NOMO-1 (cell line): ENCODE data around the gene TULP1.
"Not testable (repeated sequence)": the region's sequence is repeated elsewhere in the genome, so short reads cannot be mapped to it uniquely, and the experiment has no call there.

Experiments
- DNase-seq, 2 experiments: peaks; one replicate each; lab custom pipeline; 2025; ENCODE audit not compliant: unreplicated experiment in 2 of 2; lab: John Stamatoyannopoulos, UW

Gene TULP1

DNA sequence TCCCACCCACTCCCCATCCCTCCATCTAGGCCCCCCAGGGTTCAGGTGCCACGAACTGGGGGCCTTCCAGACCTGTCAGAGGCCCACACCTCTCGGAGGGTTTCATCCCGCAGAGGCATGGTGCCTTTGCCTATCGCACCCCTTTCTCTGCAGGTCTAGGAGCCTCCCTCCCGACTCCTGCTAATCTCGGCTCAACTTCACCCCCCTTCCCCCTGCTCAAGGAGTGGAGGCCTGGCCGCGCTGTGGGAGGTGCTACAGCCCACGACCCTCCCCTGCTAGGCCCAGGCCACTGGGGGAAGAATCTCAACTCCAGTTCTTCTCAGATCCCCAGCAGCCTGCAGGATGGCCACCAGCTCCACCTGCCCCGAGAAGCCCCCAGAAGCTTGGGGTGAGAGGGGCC, at the start of gene TULP1:
TSS of gene TULP1 (minus strand) at position 157 of the 400 bp plus-strand sequence. CDS start at position 119, 38 bp downstream.
- no peak for DNase-seq

DNA sequence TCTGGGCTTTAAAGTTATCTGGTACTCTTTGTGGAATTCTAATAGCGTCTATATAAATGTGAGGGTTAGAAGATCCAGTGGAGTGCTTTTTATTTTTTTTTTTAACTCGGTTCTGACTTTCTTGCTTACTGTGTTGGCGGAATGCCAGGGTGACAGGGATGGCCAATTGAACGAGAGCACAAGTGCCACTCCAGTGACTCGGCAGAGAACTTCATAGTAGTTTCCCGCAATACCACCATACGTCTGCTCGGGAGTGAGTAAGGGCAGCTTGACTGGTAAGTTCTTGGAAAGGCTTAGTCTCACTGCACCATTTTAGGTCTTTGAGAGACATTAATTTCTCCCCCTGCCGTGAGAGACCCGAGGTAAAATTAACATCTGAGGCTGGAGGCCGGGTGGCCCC, 49.4 kb upstream of the TULP1 start:
- no peak for DNase-seq

DNA sequence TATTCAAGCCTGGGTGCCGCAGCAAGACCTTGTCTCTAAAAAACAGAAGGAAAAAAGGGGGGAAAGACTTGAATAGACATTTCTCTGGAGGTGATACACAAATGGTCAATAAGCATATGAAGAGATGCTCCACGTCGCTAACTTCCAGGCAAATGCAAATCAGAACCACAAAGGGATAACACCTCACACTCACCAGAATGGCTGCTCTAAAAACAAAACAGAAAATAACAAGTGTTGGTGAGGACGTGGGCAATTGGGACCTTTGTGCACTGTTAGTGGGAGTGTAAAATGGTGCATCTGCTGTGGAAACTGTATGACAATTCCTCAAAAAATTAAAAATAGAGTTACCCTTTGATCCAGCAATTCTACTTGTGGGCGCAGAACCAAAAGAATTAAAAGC, 48.4 kb upstream of the TULP1 start:
- no peak for DNase-seq

DNA sequence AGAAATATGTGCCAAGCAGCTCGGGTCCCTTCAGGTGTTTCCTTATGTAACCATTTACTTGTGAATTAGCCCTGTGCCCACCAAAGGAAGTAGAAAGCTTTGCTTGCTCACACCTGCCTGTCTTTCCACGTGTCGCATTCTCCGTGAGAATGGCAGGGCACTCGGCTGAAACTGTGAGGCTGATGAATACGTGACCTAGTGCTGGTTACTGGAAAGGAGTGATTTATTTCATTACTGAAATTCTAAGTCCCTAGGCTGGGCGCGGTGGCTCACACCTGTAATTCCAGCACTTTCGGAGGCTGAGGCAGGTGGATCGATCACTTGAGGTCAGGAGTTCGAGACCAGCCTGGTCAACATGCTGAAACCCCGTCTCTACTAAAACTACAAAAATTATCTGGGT, 45.9 kb upstream of the TULP1 start:
- DNase-seq, result no peak

DNA sequence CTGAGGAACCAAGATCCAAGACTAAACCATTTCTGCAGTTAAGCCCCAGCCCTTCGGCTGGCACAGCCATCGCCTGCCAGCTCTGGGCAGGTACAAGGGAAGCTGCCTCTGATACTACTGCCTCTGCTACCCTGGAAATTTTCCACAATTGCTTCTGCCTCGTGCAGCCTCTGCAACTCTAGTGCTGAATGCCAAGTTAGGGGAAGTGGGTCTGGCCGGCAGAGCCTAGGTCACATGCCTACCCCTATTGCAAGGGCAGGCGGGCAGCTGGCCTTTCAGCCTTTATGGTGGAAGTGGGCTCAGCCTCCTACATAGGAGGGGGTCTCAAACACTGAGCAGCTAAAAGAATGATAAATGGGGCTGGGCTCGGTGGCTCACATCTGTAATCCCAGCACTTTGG, 44.5 kb upstream of the TULP1 start:
- peak in 1 of 2 experiments; percentile 7 for DNase-seq

DNA sequence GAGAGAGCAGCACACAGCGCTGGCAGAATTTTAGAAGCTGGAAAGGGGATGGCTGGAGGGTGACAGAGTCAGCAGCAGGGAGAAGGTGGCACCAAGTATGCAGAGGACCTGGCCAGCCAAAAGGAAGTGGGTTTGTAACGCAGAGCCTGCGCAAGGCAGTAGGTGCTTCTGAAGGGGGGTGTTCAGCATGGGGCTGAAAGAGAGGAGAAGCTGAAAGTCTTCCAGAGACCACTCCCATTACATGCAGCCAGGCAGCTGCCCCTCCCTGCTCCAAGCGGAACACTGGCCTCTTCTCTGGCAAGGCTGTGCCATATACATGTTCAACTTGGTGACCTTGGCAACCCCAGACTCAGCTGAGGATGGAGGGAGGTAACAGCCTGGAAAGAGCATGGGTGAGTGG, 42.1 kb upstream of the TULP1 start:
- no peak for DNase-seq

DNA sequence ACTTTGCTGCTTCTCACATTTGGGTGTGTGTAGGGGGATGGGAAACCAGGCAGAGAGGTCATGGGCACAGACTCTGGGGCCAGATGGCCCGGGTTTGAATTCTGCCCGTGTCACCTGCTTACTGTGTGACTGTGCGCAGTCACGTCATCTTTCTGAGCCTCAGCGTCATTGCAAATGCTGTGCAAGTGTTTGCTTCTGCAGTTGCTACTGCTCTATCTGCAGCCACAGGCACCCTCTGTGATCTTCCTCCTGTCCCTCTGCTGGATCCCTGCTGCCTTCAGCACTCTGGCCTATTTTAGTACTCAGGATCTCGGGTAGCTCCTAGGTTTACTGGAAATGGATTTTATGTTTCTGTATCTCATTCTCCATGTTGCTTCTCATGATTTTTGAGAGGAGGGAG, 40.6 kb upstream of the TULP1 start:
- no peak for DNase-seq

DNA sequence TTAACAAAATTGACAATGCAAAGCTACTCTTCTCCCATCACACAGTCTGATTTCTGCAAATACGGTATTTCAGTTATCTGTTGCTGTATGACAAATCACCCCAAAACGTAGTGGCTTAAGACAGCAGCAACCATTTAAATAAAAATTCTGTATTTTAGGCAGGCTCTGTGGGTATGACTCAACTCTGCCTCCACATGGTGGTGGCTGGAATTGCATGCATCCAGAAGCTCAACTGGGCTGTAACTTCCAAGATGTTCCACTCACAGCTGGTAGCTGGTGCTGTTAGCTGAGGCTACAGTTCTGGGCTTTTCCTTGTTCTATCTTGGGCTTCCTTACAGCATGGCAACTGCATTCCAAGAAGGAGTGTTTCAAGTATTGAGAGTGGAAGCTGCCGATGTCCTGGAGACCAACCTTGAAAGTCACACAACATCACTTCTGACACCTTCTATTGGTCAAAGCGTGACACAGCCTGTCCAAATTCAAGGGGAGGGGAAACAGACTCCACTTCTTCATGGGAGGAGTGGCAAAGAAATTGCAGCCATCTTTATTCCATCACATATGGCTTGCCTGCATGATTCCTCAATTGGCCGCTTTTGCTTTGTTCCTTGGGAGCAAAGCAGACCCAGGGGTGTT, 39.7 kb upstream of the TULP1 start:
- DNase-seq, result peak; percentile 53 to 58

DNA sequence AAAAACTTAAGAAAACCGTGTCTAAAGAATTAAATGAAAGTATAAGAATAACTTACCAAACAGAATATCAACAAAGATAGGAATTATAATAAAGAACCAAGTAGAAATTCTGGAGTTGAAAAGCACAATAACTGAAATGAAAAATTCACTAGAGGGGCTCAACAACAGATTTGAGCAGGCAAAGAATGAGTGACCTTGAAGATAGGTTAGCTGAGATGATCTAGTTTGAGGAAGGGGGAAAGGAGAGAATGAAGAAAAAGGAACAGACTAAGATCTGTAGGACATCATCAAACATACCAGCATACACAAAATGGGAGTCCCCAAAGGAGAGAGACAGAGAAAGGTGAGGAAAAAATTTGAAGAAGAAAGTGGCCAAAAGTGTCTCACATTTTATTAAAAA, 37.7 kb upstream of the TULP1 start:
- DNase-seq, result no peak

DNA sequence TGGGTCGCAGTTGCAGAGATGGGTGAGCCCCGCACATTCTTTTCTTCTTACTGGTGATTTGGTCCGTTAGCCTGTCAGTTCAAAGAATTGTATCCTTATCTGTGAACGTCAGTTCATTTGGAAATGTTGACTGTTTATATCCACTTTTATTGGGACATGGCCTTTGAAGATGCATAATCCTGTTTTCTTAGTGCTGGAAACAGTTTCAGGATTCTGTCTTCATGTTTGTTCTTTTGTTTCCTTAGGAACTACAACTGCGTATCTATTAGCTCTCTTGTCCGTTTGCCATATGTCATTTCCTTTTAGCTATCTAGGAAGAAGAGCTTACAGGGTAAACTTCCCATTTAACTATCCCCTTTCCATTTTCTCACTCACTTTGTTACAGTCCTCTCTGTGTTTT, 35.0 kb upstream of the TULP1 start:
- no peak for DNase-seq

DNA sequence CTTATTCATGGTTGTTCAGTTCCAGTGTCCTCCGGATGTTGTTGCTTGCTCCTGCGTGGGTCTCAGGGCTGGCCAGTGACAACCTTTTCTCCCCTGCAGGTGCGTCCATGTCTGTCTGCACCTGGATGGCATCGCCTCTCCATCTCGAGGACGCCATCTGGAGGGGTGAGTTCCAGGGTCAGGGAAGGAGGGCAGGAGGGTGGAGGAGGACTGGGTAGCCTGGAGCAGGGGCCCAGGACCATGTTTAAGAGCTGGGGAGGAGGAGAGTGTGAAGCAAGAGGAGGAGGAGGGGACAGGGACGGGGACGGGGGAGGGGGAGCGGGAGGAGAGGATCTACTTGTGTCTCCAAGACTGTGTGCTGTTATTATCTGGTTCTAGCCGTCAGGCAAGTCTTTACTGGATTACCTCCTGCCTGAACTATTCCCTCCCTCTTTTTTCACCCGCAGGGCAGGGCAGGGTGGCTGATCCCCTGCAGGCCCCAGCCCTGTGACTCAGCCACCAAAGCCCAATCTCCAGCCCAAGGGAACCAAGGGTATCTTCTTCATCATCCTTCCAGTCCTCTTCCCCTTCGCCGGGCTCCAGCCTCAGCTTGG, 32.2 kb upstream of the TULP1 start:
- no peak for DNase-seq

DNA sequence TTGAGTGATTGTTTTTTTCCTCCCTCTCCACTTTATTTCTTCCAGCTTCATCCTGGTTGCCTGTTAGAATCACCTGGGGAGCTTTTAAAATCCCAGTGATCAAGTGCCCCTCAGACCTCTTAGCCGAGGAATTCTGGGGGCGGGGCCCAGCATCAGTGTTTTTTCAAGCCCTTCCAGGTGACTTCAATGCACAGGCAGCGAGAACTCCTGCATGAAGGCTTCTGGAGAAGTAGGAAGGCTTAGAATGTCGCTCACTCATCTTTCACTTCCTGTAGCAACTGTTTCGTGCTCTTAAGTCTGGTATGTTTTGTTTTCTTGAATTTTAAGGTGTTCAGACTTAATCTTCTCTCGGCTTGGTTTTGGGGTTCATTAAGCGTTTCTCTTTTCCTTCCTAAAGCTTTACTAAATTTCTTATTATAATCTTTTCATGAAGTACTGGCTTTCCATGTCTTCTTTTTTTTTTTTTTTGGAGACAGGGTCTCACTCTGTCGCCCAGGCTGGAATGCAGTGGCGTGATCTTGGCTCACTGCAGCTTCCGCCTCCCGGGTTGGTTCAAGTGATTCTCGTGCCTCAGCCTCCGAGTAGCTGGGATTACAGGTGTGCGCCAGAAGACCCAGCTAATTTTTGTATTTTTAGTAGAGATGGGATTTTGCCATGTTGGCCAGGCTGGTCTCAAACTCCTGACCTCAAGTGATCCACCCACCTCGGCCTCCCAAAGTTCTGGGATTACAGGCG, 30.9 kb upstream of the TULP1 start:
- DNase-seq, result peak in 1 of 2 experiments; percentile 5

DNA sequence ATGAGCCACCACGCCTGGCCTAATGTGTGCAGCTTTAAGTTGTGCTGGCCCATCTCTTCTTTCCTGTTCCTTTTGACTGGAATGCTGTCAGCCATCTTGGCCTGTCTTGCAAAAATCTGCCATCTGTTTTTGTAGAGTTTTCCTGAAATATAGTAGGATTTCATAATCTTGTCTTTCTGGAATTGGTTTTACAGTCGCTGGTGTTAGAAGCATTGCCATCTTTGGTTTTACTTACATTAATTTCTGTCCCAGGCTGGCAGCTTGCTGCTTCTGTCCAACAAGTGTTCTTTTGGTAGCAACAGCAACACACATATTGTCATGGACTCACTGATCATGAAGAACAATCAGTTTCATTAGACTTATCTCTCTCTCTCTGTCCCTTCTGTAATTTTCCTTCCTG, 29.1 kb upstream of the TULP1 start:
- DNase-seq, result no peak

DNA sequence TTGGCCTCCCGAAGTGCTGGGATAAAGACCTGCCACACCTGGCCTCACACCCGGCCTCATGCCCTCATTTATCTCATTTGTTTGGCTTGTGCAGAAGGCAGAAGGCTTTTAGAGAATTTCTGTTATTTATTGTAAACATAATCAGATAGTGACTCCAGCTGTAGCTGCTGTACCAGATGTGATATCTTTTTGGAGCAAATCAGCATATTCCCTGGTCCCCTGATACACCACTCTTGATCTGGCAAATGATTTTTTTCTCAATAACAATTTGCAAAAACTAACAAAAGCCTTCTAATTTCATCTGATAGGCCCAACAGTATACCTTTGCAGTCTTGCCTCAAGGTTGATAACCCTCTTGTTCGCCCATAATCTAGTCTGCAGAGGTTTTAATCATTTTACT, 26.5 kb upstream of the TULP1 start:
- no peak for DNase-seq

DNA sequence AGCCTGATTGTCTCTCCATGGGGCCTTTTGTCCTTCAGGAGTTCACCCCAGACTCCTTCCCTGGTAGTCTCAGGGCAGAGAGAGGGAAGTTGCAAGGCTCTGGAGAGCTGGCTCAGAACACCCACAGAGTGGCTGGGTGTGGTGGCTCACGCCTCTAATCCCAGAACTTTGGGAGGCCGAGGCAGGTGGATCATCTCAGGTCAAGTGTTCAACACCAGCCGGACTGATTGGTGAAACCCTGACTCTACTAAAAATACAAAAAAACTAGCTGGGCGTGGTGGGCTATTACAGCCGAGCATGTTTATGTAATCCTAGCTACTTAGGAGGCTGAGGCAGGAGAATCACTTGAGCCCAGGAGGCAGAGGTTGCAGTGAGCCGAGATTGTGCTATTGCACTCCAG, 23.2 kb upstream of the TULP1 start:
- not testable (repeated sequence) for DNase-seq

DNA sequence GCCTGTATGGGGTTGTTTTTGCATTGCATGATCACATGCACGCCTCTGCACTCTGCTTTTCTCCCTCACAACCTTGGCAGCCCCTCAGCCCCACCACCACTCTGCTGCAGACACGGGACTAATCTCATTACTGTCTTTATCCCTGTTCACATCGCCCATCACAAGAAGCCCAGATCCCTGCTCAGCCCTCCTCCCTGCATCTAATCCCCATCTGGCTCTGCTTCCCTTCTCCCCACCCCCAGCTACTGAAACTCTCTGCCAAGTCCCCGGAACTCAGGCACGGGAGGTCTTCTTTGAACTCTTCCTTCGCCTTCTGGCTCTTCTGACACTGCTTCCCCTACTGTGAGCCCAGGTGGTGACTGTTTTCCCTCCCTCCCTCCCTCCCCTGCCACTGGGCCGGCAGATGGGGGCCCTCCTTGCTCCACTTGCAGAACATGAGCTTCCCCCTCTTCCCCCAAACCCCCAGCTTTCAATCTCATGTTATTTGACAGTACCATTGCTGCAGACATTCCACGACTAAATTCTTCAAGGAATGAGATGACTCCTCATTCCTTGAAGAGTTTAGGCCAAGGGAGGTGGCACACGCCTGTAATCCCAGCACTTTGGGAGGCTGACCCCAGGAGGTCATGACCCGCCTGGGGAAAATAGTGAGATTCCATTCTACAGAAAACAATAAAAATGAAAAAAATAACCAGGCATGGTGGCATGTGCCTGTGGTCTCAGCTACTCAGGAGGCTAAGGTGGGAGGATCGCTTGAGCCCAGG, 21.9 kb upstream of the TULP1 start:
- DNase-seq, result no peak

DNA sequence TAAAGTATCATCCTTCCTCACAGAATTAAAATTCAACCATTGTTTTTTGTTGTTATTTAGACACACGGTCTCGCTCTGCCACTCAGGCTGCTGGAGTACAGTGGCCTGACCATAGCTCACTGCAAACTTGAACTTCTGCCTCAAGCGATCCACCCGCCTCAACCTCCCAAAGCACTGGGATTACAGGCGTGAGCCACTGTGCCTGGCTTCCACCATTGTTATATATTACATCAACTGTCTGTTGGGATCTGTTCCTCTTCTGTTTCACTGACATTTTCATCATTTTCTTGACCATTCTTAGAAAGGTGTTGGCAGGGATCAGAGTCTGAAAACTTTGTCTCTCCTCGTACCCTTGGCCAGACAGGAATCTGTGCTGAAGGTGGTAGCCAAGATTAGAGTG, 21.3 kb upstream of the TULP1 start:
- no peak for DNase-seq

DNA sequence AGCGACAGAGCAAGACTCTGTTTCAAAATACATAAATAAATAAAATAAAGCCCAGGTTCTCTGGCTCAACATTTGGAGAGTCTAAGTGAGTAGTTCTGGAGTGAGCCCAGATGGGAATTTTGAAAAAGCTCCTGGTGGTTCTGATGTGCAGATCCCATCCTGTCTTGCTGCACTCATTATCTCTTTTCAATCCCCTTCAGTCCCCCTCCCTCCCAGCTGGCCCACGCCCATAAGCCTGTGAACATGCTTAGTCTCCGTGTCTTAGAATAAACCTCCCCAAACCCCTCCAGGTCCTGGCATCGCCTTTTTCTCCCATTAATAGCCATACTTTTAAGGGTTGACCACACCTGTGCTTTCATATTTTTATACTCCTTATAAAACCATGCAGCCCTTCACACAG, 19.4 kb upstream of the TULP1 start:
- DNase-seq, result no peak

DNA sequence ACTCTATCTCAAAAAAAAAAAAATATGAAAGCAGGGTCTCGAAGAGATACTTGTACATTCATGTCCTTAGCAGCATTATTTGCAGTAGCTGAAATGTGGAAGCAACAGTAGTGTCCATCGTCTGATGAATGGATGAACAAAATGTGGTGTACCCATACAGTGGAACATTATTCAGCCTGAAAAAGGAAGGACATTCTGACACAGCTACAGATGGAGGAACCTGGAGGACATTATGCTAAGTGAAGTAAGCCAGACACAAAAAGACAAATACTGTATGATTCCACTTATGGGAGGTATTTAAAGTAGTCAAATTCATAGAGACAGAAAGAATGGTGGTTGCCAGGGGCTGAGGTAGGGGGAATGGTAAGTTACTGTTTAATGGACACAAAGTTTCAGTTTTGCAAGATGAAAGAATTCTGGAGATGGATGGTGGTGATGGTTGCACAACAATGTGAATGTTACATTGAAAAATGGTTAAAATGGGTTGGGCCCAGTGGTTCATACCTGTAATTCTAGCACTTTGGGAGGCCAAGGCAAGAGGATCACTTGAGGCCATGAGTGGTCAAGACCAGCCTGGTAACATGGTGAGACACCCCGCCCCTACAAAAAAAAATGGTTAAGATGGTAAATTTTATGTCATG, 11.8 kb upstream of the TULP1 start:
- no peak for DNase-seq

DNA sequence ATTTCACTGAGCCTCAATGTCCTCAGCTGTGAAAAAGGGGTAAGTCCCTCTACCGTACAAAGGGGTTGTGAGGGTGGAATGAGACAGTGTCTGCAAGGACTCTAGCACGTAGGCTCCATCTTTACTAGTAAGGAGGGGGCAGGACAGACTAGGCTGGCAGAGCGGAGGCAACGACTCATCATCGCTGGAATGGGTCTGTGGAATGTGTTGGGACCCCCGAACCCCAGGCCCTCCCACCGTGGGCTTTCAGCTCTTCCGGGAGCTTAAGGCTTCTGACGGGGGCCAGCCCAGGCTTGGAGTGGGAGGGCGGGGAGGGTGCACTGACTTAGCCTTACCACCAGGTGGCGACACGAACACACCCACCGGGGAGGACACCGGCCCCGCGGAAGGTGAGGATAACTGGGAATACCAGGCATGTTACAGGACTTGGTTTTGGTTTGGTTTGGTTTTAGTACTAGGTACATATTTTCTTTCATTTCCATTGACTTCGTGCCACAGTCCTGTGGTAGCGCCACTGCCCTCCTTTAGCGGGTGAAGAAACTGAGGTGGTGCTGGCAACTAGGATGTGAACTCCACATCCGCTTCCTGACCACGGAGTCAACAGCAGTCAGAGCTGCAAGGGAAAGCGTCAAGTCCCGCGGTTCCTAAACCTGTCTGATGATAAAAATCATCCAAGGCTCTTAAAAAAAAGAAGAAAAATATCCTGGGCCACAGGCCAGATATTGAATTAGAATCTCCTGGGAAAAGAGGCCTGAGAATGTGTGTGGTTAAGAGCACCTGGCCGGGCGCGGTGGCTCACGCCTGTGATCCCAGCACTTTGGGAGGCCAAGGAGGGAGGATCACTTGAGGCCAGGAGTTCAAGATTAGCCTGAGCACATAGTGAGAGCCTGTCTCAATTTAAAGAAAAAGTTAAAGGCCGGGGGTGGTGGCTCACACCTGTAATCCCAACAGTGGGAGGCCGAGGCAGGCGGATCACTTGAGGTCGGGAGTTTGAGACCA, 10.3 kb upstream of the TULP1 start:
- peak; percentile 14 to 31 for DNase-seq
